ENCODE data around the gene ANKRD63.

ANKRD63 gene

DNA sequence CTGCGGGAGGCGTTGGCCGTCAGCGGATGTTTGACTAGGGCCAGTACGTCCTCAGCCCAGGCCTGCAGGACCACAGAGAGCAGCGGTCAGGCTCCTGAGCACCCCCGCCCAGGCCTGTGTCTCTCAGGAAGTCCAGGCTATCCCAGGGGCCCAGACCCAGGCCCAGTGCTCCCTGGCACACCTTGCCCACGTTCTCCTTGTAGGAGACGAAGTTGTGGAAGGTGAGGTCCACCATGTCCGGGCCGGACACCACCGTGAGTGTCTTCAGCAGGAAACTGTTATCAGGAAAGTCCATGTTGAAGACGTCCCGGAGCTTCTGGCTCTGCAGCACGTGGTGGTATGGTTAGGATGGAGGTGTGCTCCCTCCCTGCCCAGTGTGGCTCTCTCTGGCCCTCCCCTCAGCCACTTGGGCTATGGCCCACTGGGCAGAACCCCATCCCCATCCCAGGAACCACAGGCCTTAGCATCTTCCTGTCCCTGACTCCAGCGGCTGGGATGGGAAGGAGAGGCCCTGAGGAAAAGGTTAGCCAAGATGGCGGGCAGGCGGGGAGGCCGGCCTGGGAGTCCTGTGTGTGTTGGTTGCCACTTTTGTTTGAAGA, 19.5 kb upstream of the ANKRD63 start:
- TF ChIP-seq, protein P1, sequence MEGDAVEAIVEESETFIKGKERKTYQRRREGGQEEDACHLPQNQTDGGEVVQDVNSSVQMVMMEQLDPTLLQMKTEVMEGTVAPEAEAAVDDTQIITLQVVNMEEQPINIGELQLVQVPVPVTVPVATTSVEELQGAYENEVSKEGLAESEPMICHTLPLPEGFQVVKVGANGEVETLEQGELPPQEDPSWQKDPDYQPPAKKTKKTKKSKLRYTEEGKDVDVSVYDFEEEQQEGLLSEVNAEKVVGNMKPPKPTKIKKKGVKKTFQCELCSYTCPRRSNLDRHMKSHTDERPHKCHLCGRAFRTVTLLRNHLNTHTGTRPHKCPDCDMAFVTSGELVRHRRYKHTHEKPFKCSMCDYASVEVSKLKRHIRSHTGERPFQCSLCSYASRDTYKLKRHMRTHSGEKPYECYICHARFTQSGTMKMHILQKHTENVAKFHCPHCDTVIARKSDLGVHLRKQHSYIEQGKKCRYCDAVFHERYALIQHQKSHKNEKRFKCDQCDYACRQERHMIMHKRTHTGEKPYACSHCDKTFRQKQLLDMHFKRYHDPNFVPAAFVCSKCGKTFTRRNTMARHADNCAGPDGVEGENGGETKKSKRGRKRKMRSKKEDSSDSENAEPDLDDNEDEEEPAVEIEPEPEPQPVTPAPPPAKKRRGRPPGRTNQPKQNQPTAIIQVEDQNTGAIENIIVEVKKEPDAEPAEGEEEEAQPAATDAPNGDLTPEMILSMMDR (IDR thresholded peaks at IDR 0.05; ENCODE audit: low read length, missing control alignments), result no peak
- no peak for DNase-seq (ENCODE audit: low read depth)
- H3K4me3 ChIP-seq (replicated peaks; ENCODE audit: low read depth, low read length), result no peak overlapping the region

DNA sequence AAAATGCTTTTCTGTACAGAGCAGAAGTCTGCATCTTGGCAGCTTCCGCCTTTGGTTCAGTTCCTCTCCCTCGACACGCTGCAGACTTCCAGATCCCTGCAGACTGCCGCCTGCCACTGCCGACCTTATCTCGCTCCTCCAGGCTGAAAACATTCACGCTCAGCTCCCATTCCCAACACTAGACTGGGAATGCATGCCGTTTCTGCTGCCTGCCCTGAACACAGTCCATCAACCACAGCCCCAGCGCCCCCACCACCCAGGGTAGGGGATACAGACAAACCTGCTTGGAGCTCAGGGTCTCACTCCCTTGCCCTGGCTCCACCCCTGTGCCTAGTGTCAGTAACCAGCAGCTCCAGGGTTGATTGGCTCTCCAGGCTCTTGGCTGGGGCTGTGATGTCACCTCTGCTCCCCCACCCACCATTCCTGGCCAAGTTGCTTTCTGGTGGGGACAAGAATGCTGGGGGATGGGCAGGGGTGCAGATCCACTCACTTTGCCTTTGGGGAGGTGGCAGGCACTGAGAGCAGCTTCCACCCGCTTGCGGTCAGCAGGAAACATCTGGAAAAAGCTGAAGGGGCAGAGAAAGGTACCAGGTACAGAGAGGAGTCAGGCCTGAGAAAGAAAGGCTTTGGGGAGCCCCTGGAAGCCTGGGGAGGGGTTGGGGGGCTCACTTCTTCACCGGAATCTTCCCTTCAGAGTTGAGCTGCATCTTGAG, 18.8 kb upstream of the ANKRD63 start:
- TF ChIP-seq, protein P1 (IDR thresholded peaks at IDR 0.05; ENCODE audit: low read length, missing control alignments), result no peak
- no peak overlapping the region for H3K4me3 ChIP-seq (replicated peaks; ENCODE audit: low read depth, low read length)
- DNase-seq (ENCODE audit: low read depth), result no peak

DNA sequence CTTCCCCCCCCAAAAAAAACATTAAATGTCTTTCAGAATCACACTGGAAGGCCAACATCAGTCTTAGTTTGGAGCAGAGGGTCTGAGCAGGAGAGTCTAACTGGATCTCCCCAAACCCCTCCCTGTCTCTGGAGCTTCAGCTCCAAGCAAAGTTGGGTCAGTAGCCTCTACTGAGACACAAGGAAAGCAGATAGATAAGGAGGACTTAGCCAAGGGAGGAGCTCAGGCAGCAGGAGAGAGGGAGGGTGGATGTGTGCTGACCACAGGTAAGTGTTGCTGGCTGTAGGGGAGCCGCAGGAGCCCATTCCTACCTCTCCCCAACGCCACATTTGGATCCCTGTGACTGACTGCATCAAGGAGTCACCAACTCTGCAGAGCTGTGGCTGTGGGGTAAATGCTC, 17.9 kb upstream of the ANKRD63 start:
- TF ChIP-seq, protein P1 (IDR thresholded peaks at IDR 0.05; ENCODE audit: low read length, missing control alignments), result no peak
- no peak overlapping the region for H3K4me3 ChIP-seq (replicated peaks; ENCODE audit: low read depth, low read length)
- no peak for DNase-seq (ENCODE audit: low read depth)

DNA sequence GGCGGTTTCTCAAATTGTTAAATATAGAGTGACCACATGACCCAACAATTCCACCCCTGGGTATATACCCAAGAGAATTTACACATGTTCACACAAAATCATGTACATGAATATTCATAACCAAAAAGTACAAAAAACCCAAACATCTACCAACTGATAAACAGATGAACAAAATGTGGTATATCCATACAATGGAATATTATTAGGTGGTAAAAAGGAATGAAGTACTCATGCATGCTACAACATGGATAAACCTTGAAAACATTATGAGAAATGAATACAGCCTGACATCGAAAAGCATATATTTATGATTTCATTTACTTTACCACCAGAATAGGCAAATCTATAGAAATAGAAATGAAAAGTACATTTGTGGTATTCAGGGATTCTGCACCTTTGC, 17.5 kb upstream of the ANKRD63 start:
- TF ChIP-seq, protein P1 (IDR thresholded peaks at IDR 0.05; ENCODE audit: low read length, missing control alignments), result no peak
- H3K4me3 ChIP-seq (replicated peaks; ENCODE audit: low read depth, low read length), result no peak overlapping the region
- DNase-seq (ENCODE audit: low read depth), result no peak

DNA sequence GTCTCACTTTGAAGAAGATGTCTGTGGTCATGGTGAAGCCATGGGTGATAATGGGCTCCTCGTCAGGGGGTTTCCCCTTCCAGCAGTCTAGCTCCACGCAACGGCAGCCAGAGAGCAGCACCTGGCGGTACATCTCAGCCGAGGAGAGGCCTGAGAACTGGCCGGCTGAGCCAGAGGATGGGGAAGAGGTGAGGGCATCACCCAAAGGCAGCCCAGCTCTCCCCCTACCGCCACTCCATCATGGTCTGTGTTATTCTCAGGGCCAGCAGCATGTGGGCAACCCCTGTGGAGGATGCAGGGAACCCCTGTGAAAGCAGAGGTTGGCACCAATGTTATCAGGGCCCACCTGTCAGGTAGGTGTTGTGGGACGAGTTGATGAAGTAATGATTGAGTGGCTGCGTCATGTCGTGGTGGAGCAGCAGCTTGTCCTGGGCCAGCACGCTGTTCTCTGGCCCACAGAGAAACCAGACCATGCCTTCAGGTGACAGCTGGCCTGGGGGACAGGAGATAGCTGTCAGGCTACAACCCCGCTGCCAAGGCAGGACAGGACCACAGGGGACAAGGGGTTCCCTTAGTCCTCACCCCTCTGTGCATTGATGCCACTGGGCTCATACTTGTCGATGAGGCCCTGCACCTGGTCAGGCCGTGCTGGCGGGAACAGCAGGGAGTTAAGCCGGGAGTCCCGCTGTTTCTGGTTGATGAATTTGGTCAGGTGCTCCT, 15.5 kb upstream of the ANKRD63 start:
- H3K4me3 ChIP-seq (replicated peaks; ENCODE audit: low read depth, low read length), result no peak overlapping the region
- no peak for DNase-seq (ENCODE audit: low read depth)
- TF ChIP-seq, protein P1 (IDR thresholded peaks at IDR 0.05; ENCODE audit: low read length, missing control alignments), result no peak

DNA sequence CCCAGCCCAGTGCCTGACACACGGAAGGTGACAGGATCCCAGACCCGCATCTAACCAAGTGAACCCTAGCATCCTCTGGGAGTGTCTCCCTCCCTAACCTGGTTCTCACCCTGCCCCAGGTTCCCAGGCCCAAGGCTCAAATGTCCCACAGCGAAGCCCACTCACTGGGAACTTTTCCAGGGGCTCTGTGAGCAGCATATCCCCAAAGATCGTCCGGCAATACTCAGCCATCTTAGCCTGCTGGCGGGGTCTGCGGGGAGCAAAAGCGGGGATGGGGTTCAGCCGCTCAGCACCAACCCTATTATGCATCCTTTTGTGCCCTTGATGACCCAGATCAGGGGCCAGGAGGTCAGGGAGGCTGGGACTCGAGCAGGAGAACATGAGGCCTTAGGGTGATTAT, 14.5 kb upstream of the ANKRD63 start:
- no peak for DNase-seq (ENCODE audit: low read depth)
- TF ChIP-seq, protein P1 (IDR thresholded peaks at IDR 0.05; ENCODE audit: low read length, missing control alignments), result no peak
- H3K4me3 ChIP-seq (replicated peaks; ENCODE audit: low read depth, low read length), result no peak overlapping the region

All from fibroblast of pulmonary artery (primary cell).